OCI-LY3 (cell line): ENCODE data around the gene CELF2.

ENCODE experiments used
- H2AFZ ChIP-seq: fragments of 200-600, 300-600 bp; shearing (Covaris generic); 2 replicates; pipeline ENCODE4 v1.6.0; 2014; ENCODE audit warnings: antibody characterized with exemption, low read depth, low read length
- H3K27ac ChIP-seq: fragments of 200-600, 300-600 bp; sonication (generic); 2 replicates; pipeline ENCODE4 v1.5.1; 2014; ENCODE audit warnings: mild to moderate bottlenecking, low read length, moderate library complexity, mixed read lengths
- H3K27me3 ChIP-seq: fragments of 200-600, 300-600 bp; sonication (generic); 2 replicates; pipeline ENCODE4 v1.6.1; 2014; ENCODE audit warnings: low read depth, low read length, mixed read lengths
- H3K36me3 ChIP-seq: fragments of 200-600, 300-600 bp; sonication (generic); replicated peaks from 2 replicates; pipeline ENCODE3; 2014; ENCODE audit warnings: low read depth, low read length, mixed read lengths
- H3K4me1 ChIP-seq: fragments of 300-600, 200-600 bp; sonication (generic); 2 replicates; pipeline ENCODE4 v1.6.1; 2014; ENCODE audit warnings: low read length, mixed read lengths
- H3K4me2 ChIP-seq: fragments of 200-600, 300-600 bp; sonication (generic); 2 replicates; pipeline ENCODE4 v1.6.1; 2014; ENCODE audit warnings: low read length, mixed read lengths
- H3K4me3 ChIP-seq: fragments of 300-600, 200-600 bp; sonication (generic); 2 replicates; pipeline ENCODE4 v1.5.1; 2014; ENCODE audit warnings: antibody characterized with exemption, mild to moderate bottlenecking, low read length, moderate library complexity
- H3K79me2 ChIP-seq: fragments of 300-600, 200-600 bp; shearing (Covaris generic); 2 replicates; pipeline ENCODE4 v1.6.1; 2014; ENCODE audit warnings: mild to moderate bottlenecking, low read length, mixed read lengths
- H3K9ac ChIP-seq: fragments of 300-600, 200-600 bp; shearing (Covaris generic); 2 replicates; pipeline ENCODE4 v1.6.0; 2014; ENCODE audit warnings: mild to moderate bottlenecking, low read length, moderate library complexity
- H3K9me3 ChIP-seq: fragments of 200-600, 300-600 bp; shearing (Covaris generic); 2 replicates; pipeline ENCODE4 v1.6.1; 2014; ENCODE audit warnings: low read length, mixed read lengths; ENCODE audit not compliant: insufficient read depth
- H4K20me1 ChIP-seq: fragments of 200-600, 300-600 bp; sonication (generic); 2 replicates; pipeline ENCODE4 v1.6.1; 2016; ENCODE audit warnings: low read length, mixed read lengths; ENCODE audit not compliant: insufficient read depth
- CTCF ChIP-seq: fragments of 200-600, 300-600 bp; sonication (generic); IDR thresholded peaks from 2 replicates; pipeline ENCODE4 v1.5.1; 2014; ENCODE audit warnings: antibody characterized with exemption, low read length, low read depth
- EZH2phosphoT487 ChIP-seq: fragments of 200-600 bp; shearing (Covaris generic); IDR thresholded peaks from 2 replicates; pipeline ENCODE4 v1.6.1; 2018; ENCODE audit warnings: antibody characterized with exemption, mixed run types, low read depth

The CELF2 gene

GRCh38 chr10:11299125-11299524 is 281.5 kb downstream of the CELF2 start:
- Histone ChIP-seq H4K20me1 (no peaks in the 10 kb centered on the region), H3K36me3 (no peaks in the 10 kb centered on the region), H3K27me3 (no peaks in the 10 kb centered on the region), H3K79me2 (no peaks in the 10 kb centered on the region), H3K9ac (no peak overlapping the region), H3K27ac (no peak overlapping the region), H3K4me2 (no peak overlapping the region), H2AFZ (no peak overlapping the region), H3K4me1 (no peaks in the 10 kb centered on the region), H3K9me3 (no peaks in the 10 kb centered on the region), H3K4me3 (no peak overlapping the region)
- TF ChIP-seq CTCF (no peak), EZH2phosphoT487 (no peak)

- no peaks in the 10 kb centered on the region for H4K20me1 ChIP-seq
- no peak overlapping the region for H3K9ac ChIP-seq
- H3K4me2 ChIP-seq: no peak overlapping the region
- no peaks in the 10 kb centered on the region for H3K4me1 ChIP-seq
- no peak overlapping the region for H2AFZ ChIP-seq
- no peak overlapping the region for H3K4me3 ChIP-seq
- TF ChIP-seq EZH2phosphoT487 (no peak), CTCF (no peak)
- H3K27ac ChIP-seq: no peak overlapping the region
- H3K27me3 ChIP-seq: no peaks in the 10 kb centered on the region
- no peaks in the 10 kb centered on the region for H3K79me2 ChIP-seq
- no peaks in the 10 kb centered on the region for H3K9me3 ChIP-seq
- H3K36me3 ChIP-seq: no peaks in the 10 kb centered on the region
These were observed 282.4 kb downstream of the CELF2 start for GRCh38 chr10:11300026-11300425.

GRCh38 chr10:11300563-11300962 is 282.9 kb downstream of the CELF2 start:
- no peaks in the 10 kb centered on the region for H3K36me3 ChIP-seq

GRCh38 chr10:11301571-11302111 is 284.0 kb downstream of the CELF2 start:
- Histone ChIP-seq H3K27me3 (no peaks in the 10 kb centered on the region), H4K20me1 (no peaks in the 10 kb centered on the region), H3K4me3 (no peak overlapping the region), H3K36me3 (no peaks in the 10 kb centered on the region), H3K4me2 (no peak overlapping the region), H3K4me1 (no peaks in the 10 kb centered on the region), H3K9me3 (no peaks in the 10 kb centered on the region), H2AFZ (no peak overlapping the region), H3K27ac (no peak overlapping the region), H3K9ac (no peak overlapping the region), H3K79me2 (no peaks in the 10 kb centered on the region)
- TF ChIP-seq CTCF (no peak), EZH2phosphoT487 (no peak)

More at GRCh38 chr10:11300563-11300962, 282.9 kb downstream of the CELF2 start:
- Histone ChIP-seq H3K9ac (no peak overlapping the region), H3K4me3 (no peak overlapping the region), H3K27ac (no peak overlapping the region), H3K27me3 (no peaks in the 10 kb centered on the region), H3K4me1 (no peaks in the 10 kb centered on the region), H3K79me2 (no peaks in the 10 kb centered on the region), H3K4me2 (no peak overlapping the region), H3K9me3 (no peaks in the 10 kb centered on the region), H2AFZ (no peak overlapping the region), H4K20me1 (no peaks in the 10 kb centered on the region)
- no peak for TF ChIP-seq CTCF
- no peak for TF ChIP-seq EZH2phosphoT487
